MCF 10A (cell line): ENCODE results near the gene TRAT1. TPM values are rescaled to one million over a fixed set of nuclear protein-coding genes. Genes with fewer than 3 reads are reported as not detected.

Experiments
- BruUV-seq: library from RNA; stranded (reverse); fragments of 400-500 nt; replicated peaks from 2 replicates; lab custom pipeline; 2021; lab: Mats Ljungman, UMichigan
- CTCF ChIA-PET: fragments of 300-600 bp; sonication (Branson Sonifier 250); formaldehyde crosslinking; extraction: SDS; loops from one replicate; lab custom pipeline; 2021; ENCODE audit warnings: antibody characterized with exemption, inconsistent platforms; lab: Yijun Ruan, JAX
- POLR2A ChIA-PET: fragments of 300-600, 350-650 bp; sonication (Branson Sonifier 250); formaldehyde crosslinking; extraction: SDS; loops from one replicate; lab custom pipeline; 2020; ENCODE audit warnings: antibody characterized with exemption, inconsistent platforms; lab: Yijun Ruan, JAX
- DNase-seq: peaks from one replicate; pipeline ENCODE4 v3.0.0-alpha.2; 2018; ENCODE audit not compliant: unreplicated experiment
- H3K27ac Mint-ChIP-seq: one replicate; pipeline ENCODE4 v1.8.0; 2022; ENCODE audit warnings: mild to moderate bottlenecking, low read depth, mixed read lengths; ENCODE audit not compliant: unreplicated experiment
- H3K27me3 Mint-ChIP-seq: one replicate; pipeline ENCODE4 v1.8.0; 2022; ENCODE audit warnings: mixed read lengths; ENCODE audit not compliant: insufficient read depth, unreplicated experiment
- H3K36me3 Mint-ChIP-seq: one replicate; pipeline ENCODE4 v1.8.0; 2022; ENCODE audit warnings: mild to moderate bottlenecking, moderate library complexity, mixed read lengths; ENCODE audit not compliant: insufficient read depth, unreplicated experiment
- H3K4me1 Mint-ChIP-seq: one replicate; pipeline ENCODE4 v1.8.0; 2022; ENCODE audit warnings: mixed read lengths; ENCODE audit not compliant: insufficient read depth, unreplicated experiment
- H3K4me3 Mint-ChIP-seq: one replicate; pipeline ENCODE4 v1.8.0; 2022; ENCODE audit warnings: mild to moderate bottlenecking, moderate library complexity, mixed read lengths; ENCODE audit not compliant: unreplicated experiment
- H3K9me3 Mint-ChIP-seq: one replicate; pipeline ENCODE4 v1.8.0; 2022; ENCODE audit warnings: mixed read lengths; ENCODE audit not compliant: unreplicated experiment
- intact Hi-C: fragments of 100-400 bp; cut with micrococcal nuclease; formaldehyde crosslinking; loops from 2 replicates; pipeline ENCODE4 v1.14.1; 2022
- total RNA-seq: library from RNA; stranded (reverse); gene quantifications from 2 replicates; pipeline ENCODE4 v1.2.3, GENCODE V29; 2022
- TF ChIP-seq, protein P1 (sequence below): fragments of 200-600 bp; IDR thresholded peaks from one replicate; pipeline ENCODE4 v1.8.0; 2022; ENCODE audit warnings: antibody characterized with exemption, mild to moderate bottlenecking; ENCODE audit not compliant: unreplicated experiment

The TRAT1 gene
- total RNA-seq, 1 experiment from 2014 or later = not detected

DNA sequence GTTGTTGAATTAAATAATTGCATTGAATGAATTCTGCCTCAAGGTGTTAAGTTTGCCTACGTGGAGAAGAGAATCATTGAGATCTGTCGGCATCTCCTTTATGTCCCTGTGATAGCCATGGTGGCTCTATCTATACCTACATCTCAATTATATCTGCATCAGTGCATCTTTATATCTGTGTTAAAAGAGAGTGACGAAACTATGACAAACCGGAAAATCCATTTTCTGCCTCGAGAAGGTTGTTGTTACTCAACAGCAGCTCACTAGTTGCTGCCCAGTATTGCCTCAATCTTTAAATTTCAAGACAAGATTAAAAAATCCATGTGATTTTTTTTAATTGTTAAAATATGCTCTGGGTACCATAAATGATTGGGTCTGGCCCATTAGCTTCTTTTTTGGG, 72.4 kb downstream of the TRAT1 start:
- no peaks in the 10 kb centered on the region for H3K4me1 Mint-ChIP-seq
- BruUV-seq = no TSS peak
- TF ChIP-seq, protein P1, sequence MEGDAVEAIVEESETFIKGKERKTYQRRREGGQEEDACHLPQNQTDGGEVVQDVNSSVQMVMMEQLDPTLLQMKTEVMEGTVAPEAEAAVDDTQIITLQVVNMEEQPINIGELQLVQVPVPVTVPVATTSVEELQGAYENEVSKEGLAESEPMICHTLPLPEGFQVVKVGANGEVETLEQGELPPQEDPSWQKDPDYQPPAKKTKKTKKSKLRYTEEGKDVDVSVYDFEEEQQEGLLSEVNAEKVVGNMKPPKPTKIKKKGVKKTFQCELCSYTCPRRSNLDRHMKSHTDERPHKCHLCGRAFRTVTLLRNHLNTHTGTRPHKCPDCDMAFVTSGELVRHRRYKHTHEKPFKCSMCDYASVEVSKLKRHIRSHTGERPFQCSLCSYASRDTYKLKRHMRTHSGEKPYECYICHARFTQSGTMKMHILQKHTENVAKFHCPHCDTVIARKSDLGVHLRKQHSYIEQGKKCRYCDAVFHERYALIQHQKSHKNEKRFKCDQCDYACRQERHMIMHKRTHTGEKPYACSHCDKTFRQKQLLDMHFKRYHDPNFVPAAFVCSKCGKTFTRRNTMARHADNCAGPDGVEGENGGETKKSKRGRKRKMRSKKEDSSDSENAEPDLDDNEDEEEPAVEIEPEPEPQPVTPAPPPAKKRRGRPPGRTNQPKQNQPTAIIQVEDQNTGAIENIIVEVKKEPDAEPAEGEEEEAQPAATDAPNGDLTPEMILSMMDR = no peak
- H3K36me3 Mint-ChIP-seq = no peaks in the 10 kb centered on the region
- intact Hi-C loops = no loop called here
- H3K4me3 Mint-ChIP-seq = no peak overlapping the region
- no peak overlapping the region for H3K27ac Mint-ChIP-seq
- ChIA-PET CTCF (interaction anchor here (1.1 kb wide), 1 partner anchor 20 kb away, joined by 3 read pairs; no protein-coding TSS in a partner anchor), POLR2A (no interaction called here)
- H3K9me3 Mint-ChIP-seq = no peaks in the 10 kb centered on the region
- H3K27me3 Mint-ChIP-seq = no peaks in the 10 kb centered on the region
- no peak for DNase-seq

DNA sequence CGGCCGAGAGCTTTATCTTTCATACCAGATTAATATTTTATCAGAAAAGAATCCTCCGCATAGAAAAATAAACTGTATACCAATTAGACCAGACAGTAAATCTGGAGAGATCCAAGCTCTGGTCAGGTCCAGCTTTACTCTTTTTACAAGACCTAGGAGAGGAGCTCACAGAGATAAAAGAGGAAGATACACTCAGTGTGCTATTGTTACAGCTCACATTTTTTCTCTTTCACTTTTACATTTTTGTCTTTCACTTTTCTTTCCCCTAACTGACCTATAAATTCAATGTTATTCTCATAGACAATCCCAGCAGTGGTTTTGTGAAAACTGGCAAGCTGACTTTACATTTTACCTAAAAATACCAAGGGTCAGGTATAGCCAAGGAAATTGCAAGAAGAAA, 75.3 kb downstream of the TRAT1 start:
- no peaks in the 10 kb centered on the region for H3K36me3 Mint-ChIP-seq
- POLR2A ChIA-PET = no interaction called here
- BruUV-seq = no TSS peak
- no peak overlapping the region for H3K27ac Mint-ChIP-seq
- H3K9me3 Mint-ChIP-seq = no peaks in the 10 kb centered on the region
- no peaks in the 10 kb centered on the region for H3K27me3 Mint-ChIP-seq
- intact Hi-C loops = no loop called here
- CTCF ChIA-PET = interaction anchor here (0.9 to 1.7 kb wide), 2 partner anchors 17 to 21 kb away, joined by 3 to 7 read pairs; no protein-coding TSS in a partner anchor
- TF ChIP-seq, protein P1 = no peak
- no peaks in the 10 kb centered on the region for H3K4me1 Mint-ChIP-seq
- H3K4me3 Mint-ChIP-seq = no peak overlapping the region
- DNase-seq = no peak

DNA sequence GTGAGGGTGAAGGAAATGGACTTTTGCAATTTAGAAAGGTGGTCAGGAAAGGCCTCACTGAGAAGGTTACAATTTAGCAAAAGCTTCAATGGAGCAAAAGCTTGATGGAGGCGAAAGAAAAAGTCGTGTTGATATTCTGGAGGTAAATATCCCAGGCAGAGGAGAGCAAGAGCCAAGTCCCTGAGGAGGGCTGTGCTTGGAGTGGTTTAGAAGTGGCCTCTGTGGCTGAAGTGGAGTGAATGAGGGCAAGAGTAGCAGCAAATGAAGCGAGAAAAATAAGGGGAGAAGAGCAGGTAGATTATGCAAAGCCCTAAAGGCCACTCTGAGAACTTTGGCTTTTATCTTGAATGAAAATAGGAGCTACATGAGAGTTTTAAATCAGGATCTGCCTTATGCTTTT, 76.9 kb downstream of the TRAT1 start:
- H3K27ac Mint-ChIP-seq = no peak overlapping the region
- H3K4me3 Mint-ChIP-seq = no peak overlapping the region
- TF ChIP-seq, protein P1 = no peak
- H3K27me3 Mint-ChIP-seq = no peaks in the 10 kb centered on the region
- intact Hi-C loops = no loop called here
- DNase-seq = no peak
- BruUV-seq = no TSS peak
- POLR2A ChIA-PET = no interaction called here
- H3K9me3 Mint-ChIP-seq = no peaks in the 10 kb centered on the region
- CTCF ChIA-PET = interaction anchor here (1.0 to 1.9 kb wide), 3 partner anchors 16 to 35 kb away, joined by 3 to 9 read pairs (median 3); no protein-coding TSS in a partner anchor
- H3K4me1 Mint-ChIP-seq = no peaks in the 10 kb centered on the region
- no peaks in the 10 kb centered on the region for H3K36me3 Mint-ChIP-seq

Other genes with a start within 250 kb of the TRAT1 start
- 15.5 and 23.9 TPM in 2 replicates for gene CIP2A, start 233.3 kb upstream of the TRAT1 start, total RNA-seq
- 10.1 and 10.3 TPM in 2 replicates for gene DZIP3, start 233.1 kb upstream of the TRAT1 start, total RNA-seq
- not detected in 2 replicates for gene RETNLB, start 65.4 kb upstream of the TRAT1 start, total RNA-seq
- gene GUCA1C, start 131.1 kb downstream of the TRAT1 start, total RNA-seq = not detected in 2 replicates